Measurements from ENCODE around the gene PDE11A. TPM values are rescaled to one million over a fixed set of nuclear protein-coding genes. Genes with fewer than 3 reads are reported as not detected.

Gene PDE11A
- total RNA-seq, 1 experiment from 2014 or later: 1.4 TPM

GRCh38 chr2:177998996-177999395 is 73.6 kb downstream of the PDE11A start:
- BruUV-seq (replicated peaks): no TSS peak
- H3K4me3 Mint-ChIP-seq (ENCODE audit: low read depth, unreplicated experiment): no peak overlapping the region
- no peaks in the 10 kb centered on the region for H3K27me3 Mint-ChIP-seq (ENCODE audit: unreplicated experiment)
- no peak for TF ChIP-seq CTCF (IDR thresholded peaks at IDR 0.05; ENCODE audit: unreplicated experiment)
- H3K9me3 Mint-ChIP-seq (ENCODE audit: low read depth, unreplicated experiment): no peaks in the 10 kb centered on the region
- H3K27ac Mint-ChIP-seq (ENCODE audit: unreplicated experiment): no peak overlapping the region
- intact Hi-C loops (cut with micrococcal nuclease; ENCODE audit: unreplicated experiment): no loop called here
- no peak for DNase-seq
- H3K36me3 Mint-ChIP-seq (ENCODE audit: insufficient read depth, unreplicated experiment): no peaks in the 10 kb centered on the region
- CTCF ChIA-PET: no interaction called here
- no peaks in the 10 kb centered on the region for H3K4me1 Mint-ChIP-seq (ENCODE audit: low read depth, unreplicated experiment)

- no peaks in the 10 kb centered on the region for H3K36me3 Mint-ChIP-seq (ENCODE audit: insufficient read depth, unreplicated experiment)
- no peaks in the 10 kb centered on the region for H3K9me3 Mint-ChIP-seq (ENCODE audit: low read depth, unreplicated experiment)
- BruUV-seq (replicated peaks): no TSS peak
- CTCF ChIA-PET: no interaction called here
- no peaks in the 10 kb centered on the region for H3K27me3 Mint-ChIP-seq (ENCODE audit: unreplicated experiment)
- H3K4me1 Mint-ChIP-seq (ENCODE audit: low read depth, unreplicated experiment): no peaks in the 10 kb centered on the region
- intact Hi-C loops (cut with micrococcal nuclease; ENCODE audit: unreplicated experiment): no loop called here
- DNase-seq: no peak
- no peak overlapping the region for H3K27ac Mint-ChIP-seq (ENCODE audit: unreplicated experiment)
- no peak overlapping the region for H3K4me3 Mint-ChIP-seq (ENCODE audit: low read depth, unreplicated experiment)
- no peak for TF ChIP-seq CTCF (IDR thresholded peaks at IDR 0.05; ENCODE audit: unreplicated experiment)
These were observed 74.6 kb downstream of the PDE11A start for GRCh38 chr2:177998006-177998405.

- intact Hi-C loops (cut with micrococcal nuclease; ENCODE audit: unreplicated experiment): no loop called here
- Mint-ChIP-seq H3K4me3 (ENCODE audit: low read depth, unreplicated experiment) (no peak overlapping the region), H3K27me3 (ENCODE audit: unreplicated experiment) (no peaks in the 10 kb centered on the region), H3K36me3 (ENCODE audit: insufficient read depth, unreplicated experiment) (no peaks in the 10 kb centered on the region), H3K9me3 (ENCODE audit: low read depth, unreplicated experiment) (no peaks in the 10 kb centered on the region), H3K27ac (ENCODE audit: unreplicated experiment) (no peak overlapping the region), H3K4me1 (ENCODE audit: low read depth, unreplicated experiment) (no peaks in the 10 kb centered on the region)
- TF ChIP-seq CTCF (IDR thresholded peaks at IDR 0.05; ENCODE audit: unreplicated experiment): no peak
- no TSS peak for BruUV-seq (replicated peaks)
- no peak for DNase-seq
- CTCF ChIA-PET: no interaction called here
These were observed 79.6 kb downstream of the PDE11A start for GRCh38 chr2:177992992-177993391.

GRCh38 chr2:177989029-177989885 is 83.3 kb downstream of the PDE11A start:
- no peaks in the 10 kb centered on the region for H3K36me3 Mint-ChIP-seq (ENCODE audit: insufficient read depth, unreplicated experiment)
- no peaks in the 10 kb centered on the region for H3K27me3 Mint-ChIP-seq (ENCODE audit: unreplicated experiment)
- H3K9me3 Mint-ChIP-seq (ENCODE audit: low read depth, unreplicated experiment): no peaks in the 10 kb centered on the region
- intact Hi-C loops (cut with micrococcal nuclease; ENCODE audit: unreplicated experiment): loop anchor here (10.0 kb wide), 1 partner anchor 426 kb away; no protein-coding TSS in a partner anchor
- no peak overlapping the region for H3K4me3 Mint-ChIP-seq (ENCODE audit: low read depth, unreplicated experiment)
- H3K4me1 Mint-ChIP-seq (ENCODE audit: low read depth, unreplicated experiment): no peaks in the 10 kb centered on the region
- TF ChIP-seq CTCF (IDR thresholded peaks at IDR 0.05; ENCODE audit: unreplicated experiment): no peak
- no TSS peak for BruUV-seq (replicated peaks)
- no peak overlapping the region for H3K27ac Mint-ChIP-seq (ENCODE audit: unreplicated experiment)
- DNase-seq: no peak
- CTCF ChIA-PET: interaction anchor here (0.6 kb wide), 1 partner anchor 527 kb away, joined by 4 read pairs; no protein-coding TSS in a partner anchor

Data from Calu3 (cell line).